T follicular helper cell (primary cell): ENCODE measurements around the gene OR13A1.
"Not testable (repeated sequence)": the region's sequence is repeated elsewhere in the genome, so short reads cannot be mapped to it uniquely, and the experiment has no call there.

Experiments
- DNase-seq: peaks from one replicate; pipeline ENCODE4 v3.0.0-alpha.2; 2020; ENCODE audit warnings: low read depth
- total RNA-seq, 2 experiments: gene quantifications; one replicate each; lab custom pipeline; 2026; lab: John Stamatoyannopoulos, UW

The OR13A1 gene, protein sequence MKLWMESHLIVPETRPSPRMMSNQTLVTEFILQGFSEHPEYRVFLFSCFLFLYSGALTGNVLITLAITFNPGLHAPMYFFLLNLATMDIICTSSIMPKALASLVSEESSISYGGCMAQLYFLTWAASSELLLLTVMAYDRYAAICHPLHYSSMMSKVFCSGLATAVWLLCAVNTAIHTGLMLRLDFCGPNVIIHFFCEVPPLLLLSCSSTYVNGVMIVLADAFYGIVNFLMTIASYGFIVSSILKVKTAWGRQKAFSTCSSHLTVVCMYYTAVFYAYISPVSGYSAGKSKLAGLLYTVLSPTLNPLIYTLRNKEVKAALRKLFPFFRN
- total RNA-seq: 0 to 0.24 reads per million in 2 experiments

DNA sequence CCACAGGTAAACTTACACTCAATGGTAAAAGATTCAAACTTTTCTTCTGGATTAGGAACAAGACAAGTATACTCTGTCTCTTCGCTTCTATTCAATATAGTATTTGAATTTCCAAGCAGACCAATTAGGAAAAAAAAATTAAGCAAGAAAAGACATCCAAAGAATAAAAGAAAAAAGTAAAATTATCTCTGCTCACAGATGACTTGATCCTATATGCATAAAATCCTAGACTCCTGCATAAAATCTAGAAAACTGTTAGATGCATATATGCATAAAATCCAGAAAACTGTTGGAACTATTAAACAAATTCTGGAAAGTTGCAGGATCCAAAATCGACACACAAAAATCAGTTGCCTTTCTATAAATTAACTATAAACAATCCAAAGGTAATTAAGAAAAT, at the start of gene OR13A1:
OR13A1 (minus strand) TSS at position 101 of the 400 bp plus-strand sequence. CDS start 11,186 bp downstream, outside the sequence.
- DNase-seq: no peak

DNA sequence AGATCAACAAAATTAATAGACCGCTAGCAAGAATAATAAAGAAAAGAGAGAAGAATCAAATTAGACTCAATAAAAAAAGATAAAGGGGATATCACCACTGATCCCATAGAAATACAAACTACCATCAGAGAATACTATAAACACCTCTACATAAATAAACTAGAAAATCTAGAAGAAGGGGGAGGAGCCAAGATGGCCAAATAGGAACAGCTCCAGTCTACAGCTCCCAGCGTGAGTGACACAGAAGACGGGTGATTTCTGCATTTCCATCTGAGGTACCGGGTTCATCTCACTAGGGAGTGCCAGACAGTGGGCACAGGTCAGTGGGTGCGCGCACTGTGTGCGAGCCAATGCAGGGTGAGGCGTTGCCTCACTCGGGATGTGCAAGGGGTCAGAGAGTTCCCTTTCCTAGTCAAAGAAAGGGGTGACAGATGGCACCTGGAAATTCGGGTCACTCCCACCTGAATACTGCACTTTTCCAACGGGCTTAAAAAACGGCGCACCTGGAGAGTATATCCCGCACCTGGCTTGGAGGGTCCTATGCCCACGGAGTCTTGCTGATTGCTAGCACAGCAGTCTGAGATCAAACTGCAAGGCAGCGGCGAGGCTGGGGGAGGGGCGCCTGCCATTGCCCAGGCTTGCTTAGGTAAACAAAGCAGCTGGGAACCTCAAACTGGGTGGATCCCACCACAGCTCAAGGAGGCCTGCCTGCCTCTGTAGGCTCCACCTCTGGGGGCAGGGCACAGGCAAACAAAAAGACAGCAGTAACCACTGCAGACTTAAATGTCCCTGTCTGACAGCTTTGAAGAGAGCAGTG, 46.8 kb upstream of the OR13A1 start:
- DNase-seq: not testable (repeated sequence)

DNA sequence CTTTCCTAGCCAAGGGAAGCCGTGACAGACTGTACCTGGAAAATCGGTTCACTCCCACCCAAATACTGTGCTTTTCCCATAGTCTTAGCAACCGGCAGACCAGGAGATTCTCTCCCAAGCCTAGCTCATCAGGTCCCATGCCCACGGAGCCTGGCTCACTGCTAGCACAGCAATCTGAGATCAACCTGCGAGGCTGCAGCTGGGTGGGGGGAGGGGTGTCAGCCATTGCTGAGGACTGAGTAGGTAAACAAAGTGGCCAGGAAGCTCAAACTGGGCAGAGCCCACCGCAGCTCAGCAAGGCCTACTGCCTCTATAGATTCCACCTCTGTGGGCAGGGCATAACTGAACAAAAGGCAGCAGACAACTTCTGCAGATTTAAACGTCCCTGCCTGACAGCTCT, 43.6 kb upstream of the OR13A1 start:
- not testable (repeated sequence) for DNase-seq

DNA sequence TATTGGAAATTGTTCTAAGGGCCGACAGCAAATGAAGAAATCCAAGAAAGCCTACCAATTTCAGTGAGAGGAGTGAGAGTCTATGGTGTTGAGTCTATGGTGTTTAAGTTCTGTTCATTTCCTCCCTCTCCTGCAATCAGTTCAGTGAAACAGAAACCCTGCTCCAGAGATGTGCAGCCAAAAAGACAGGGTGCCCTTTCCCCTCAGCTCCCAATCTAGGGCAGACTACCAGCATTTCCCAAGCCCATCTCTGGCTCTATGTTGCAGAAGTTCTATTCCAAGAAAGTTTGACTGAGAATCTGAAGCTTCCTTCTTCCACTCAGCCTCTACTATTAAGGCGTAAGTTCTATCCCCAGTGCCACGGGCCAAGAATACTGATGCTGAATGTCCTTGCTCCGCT, 40.1 kb upstream of the OR13A1 start:
- no peak for DNase-seq

DNA sequence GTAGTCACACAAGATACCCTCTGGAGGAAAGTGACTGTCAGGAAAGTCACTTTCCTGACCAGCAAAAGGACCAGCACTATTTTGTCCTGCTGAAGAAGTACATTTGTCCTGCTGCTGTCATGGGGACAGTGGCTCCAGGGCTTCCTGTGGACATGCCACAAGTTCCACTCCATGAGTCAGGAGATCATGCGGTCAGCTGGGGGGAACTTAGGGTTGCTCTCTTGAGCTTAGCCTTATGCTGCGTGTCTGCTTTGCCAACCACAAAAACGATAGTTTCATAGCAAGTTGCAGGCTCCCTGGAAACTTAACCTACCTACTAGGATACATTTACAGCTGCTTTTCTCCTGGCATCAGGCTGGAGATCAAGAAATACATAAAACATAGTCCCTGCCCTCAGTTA, 38.9 kb upstream of the OR13A1 start:
- DNase-seq: no peak

DNA sequence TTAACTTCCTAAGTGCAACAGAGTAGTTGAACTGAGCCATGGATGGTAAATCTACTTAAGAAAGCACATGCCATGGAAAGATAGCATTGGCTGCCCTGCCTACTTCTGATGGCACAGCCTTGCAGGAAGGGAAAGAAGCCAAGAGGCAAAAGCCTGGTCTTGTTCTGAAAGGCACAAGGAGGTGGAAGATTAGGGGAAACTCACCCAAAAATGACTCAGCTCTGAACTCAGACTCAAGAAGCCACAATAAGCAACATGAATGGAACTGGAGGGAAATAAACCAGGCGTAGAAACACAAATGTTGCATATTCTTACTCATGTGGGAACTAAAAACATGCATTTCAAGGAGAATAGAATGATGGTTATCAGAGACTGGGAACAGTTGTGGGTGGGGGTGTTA, 37.8 kb upstream of the OR13A1 start:
- DNase-seq: no peak

DNA sequence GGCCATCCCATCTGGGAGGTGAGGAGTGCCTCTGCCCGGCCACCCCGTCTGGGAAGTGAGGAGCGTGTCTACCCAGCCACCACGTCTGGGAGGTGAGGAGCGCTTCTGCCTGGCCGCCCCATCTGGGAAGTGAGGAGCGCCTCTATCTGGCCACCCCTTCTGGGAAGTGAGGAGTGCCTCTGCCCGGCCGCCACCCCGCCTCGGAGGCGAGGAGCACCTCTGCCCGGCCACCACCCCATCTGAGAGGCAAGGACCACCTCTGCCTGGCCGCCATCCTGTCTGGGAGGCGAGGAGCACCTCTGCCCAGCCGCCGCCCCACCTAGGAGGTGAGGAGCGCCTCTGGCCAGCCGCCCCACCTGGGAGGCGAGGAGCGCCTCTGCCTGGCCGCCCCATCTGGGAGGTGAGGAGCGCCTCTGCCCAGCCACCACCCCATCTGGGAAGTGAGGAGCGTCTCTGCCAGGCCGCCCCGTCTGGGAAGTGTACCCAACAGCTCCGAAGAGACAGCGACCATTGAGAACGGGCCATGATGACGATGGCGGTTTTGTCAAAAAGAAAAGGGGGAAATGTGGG, 32.9 kb upstream of the OR13A1 start:
- not testable (repeated sequence) for DNase-seq

DNA sequence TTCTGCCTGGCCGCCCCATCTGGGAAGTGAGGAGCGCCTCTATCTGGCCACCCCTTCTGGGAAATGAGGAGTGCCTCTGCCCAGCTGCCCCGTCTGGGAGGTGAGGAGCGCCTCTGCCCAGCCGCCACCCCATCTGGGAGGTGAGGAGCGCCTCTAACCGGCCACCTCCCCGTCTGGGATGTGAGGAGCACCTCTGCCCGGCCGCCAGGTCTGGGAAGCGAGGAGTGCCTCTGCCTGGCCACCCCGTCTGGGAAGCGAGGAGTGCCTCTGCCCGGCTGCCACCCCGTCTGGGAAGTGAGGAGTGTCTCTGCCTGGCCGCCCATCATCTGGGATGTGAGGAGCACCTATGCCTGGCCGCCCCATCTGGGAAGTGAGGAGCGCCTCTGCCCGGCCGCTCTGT, 32.1 kb upstream of the OR13A1 start:
- not testable (repeated sequence) for DNase-seq

DNA sequence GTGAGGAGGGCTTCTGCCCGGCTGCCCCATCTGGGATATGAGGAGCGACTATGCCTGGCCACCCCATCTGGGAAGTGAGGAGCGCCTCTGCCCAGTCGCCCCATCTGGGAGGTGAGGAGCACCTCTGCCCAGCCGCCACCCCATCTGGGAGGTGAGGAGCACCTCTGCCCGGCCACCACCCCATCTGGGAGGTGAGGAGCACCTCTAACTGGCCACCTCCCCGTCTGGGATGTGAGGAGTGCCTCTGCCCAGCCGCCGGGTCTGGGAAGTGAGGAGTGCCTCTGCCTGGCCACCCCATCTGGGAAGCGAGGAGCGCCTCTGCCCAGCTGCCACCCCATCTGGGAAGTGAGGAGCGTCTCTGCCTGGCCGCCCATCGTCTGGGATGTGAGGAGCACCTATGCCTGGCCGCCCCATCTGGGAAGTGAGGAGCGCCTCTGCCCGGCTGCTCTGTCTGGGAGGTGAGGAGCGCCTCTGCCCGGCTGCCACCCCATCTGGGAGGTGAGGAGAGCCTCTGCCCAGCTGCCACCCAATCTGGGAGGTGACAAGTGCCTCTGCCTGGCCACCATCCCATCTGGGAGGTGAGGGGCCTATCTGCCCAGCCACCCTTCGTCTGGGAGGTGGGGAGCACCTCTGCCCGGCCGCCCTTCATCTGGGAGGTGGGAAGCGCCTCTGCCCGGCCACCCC, 31.4 kb upstream of the OR13A1 start:
- not testable (repeated sequence) for DNase-seq

DNA sequence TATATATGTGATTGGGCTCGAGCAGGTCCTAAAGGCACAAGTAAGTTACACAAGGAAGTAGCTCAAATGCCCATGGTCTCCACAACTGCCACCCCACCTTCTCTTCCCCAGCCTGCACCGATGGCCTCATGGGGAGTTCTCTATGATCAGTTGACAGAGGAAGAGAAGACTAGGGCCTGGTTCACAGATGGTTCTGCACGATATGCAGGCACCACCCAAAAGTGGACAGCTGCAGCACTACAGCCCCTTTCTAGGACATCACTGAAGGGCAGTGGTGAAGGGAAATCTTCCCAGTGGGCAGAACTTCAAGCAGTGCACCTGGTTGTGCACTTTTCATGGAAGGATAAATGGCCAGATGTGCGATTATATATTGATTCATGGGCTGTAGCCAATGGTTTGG, 25.0 kb upstream of the OR13A1 start:
- not testable (repeated sequence) for DNase-seq

DNA sequence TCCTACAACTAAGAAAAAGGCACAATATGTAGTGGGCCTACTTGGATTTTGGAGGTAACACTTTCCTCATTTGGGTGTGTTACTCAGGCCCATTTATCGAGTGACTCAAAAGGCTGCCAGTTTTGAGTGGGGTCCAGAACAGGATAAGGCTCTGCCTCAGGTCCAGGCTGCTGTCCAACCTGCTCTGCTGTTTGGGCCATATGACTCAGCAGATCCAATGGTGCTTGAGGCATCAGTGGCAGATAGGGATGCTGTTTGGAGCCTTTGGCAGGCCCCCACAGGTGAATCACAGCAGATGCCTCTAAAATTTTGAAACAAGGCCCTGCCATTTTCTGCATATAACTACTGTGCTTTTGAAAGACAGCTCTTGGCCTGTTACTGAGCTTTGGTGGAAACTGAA, 24.5 kb upstream of the OR13A1 start:
- DNase-seq: no peak

DNA sequence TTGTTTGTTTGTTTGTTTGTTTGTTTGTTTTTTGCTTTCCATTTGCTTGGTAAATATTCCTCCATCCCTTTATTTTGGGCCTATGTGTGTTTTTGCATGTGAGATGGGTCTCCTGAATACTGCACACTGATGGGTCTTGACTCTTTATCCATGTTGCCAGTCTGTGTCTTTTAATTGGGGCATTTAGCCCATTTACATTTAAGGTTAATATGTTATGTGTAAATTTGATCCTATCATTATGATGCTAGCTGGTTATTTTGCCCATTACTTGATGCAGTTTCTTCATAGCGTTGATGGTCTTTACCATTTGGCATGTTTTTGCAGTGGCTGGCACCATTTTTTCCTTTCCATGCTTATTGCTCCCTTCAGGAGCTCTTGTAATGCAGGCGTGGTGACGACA, 16.4 kb upstream of the OR13A1 start:
- DNase-seq: not testable (repeated sequence)

DNA sequence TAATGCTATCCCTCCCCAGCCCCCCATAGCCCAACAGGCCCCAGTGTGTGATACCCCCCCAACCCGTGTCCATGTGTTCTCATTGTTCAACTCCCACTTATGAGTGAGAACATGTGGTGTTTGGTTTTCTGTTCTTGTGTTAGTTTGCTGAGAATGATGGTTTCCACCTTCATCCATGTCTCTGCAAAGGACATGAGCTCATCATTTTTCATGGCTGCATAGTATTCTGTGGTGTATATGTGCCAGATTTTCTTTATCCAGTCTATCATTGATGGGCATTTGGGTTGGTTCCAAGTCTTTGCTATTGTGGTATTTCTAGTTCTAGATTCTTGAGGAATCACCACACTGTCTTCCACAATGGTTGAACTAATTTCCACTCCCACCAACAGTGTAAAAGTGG, 11.5 kb upstream of the OR13A1 start:
- DNase-seq: not testable (repeated sequence)

DNA sequence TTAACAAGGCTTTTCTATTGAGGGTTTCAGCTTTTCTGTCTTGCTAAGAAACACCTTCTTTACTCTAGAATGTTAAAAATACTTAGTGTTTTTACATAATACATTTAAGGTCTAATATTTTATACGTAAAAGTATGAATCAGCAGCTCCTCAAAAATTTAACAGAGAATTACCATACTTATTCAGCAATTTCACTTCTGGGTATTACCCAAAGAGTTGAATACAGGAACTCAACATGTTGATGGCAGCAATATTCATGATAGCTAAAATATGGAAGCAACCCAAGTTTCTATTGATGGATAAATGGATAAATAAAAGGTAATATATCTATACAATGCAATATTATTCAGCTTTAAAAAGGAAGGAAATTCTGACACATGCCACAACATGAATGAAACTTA, 9.7 kb upstream of the OR13A1 start:
- DNase-seq: no peak

DNA sequence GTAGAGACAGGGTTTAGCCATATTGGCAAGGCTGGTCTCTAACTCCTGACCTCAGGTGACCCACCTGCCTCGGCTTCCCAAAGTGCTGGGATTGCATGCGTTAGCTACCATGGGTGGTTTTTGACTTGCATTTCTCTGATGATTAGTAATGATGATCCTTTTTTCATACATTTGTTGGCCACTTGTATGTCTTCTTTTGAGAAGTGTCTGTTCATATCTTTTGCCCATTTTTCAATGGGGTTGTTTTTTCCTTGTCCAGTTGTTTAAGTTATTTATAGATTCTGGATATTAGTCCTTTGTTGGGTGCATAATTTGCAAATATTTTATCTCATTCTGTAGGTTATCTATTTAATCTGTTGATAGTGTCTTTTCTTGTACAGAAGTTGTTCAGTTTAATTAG, 4.3 kb upstream of the OR13A1 start:
- no peak for DNase-seq

DNA sequence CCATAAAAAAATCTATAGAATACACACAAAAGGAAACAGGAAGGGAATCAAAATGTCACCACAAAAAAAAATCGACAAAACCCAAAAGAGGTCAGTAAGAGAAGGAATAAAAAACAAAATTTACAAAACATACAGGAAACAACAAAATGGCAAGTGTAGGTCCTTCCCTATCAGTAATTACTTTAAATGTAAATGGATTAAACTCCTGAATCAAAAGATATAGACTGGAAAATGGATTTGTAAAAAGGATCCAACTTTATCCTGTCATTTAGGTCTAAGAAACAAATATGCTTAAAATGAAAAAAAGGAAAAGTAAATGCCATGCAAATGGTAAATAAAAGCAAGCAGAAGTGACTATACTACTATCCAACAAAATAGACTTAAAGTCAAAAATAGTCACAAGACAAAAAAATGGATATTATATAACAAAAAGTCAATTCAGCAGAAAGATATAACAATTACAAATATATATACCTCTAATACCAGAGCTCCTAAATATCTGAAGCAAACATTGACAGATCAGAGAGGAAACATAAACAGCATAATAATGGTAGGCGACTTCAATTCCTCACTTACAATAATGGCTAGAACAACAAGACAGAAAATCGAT, 2.0 kb downstream of the OR13A1 start:
- DNase-seq: no peak

DNA sequence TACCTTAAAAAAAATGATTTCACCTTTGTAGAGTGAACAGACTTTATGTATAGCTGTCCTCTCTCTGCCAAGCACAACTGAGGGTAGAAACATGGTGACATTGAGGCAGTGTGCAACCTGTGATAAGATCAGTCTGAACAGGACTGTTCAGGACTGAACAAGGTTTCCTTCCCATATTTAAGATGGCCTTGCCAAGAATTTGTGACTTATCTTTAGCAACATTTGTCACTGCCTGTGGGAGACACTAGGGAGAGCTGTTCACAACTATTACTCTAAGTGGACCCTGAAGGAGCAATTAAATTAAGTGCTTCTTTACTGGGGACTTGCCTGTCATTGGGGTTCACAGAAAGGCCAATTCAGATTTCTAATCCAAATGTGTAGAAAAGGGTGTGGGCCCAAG, 6.7 kb downstream of the OR13A1 start:
- no peak for DNase-seq

DNA sequence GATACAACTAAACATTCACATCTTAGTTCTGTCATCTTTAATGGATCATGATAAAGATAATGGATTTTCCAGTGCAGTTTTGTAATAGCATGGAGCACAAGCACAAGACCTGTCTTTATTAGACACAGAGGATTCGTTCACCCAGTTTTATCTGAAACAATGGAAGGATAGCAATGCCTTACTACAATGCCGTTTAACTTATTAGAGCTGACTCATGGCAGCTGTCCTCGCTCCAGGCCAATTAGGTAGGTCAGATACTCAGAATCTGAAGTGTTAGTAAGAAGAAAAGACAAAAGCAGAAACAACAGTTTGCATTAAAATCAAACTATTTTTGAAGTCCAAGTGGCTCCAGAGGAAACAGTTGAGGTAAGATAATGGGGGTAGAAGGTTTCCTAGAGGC, 12.8 kb downstream of the OR13A1 start:
- no peak for DNase-seq

DNA sequence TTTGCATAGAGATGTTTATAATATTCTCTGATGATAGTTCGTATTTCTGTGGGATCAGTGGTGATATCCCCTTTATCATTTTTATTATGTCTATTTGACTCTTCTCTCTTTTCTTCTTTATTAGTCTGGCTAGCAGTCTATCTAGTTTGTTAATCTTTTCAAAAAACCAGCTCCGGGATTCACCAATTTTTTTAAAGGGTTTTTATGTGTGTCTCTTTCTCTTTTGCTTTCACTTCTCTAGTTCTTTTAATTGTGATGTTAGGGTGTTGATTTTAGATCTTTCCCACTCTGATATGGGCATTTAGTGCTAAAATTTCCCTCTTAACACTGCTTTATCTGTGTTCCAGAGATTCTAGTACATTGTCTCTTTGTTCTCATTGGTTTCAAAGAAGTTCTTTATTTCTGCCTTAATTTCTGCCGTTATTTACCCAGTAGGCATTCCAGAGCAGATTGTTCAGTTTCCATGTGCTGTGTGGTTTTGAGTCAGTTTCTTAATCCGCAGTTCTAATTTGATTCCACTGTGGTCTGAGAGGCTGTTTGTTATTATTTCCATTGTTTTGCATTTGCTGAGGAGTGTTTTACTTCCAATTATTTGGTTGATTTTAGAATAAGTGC, 17.0 kb downstream of the OR13A1 start:
- DNase-seq: not testable (repeated sequence)

DNA sequence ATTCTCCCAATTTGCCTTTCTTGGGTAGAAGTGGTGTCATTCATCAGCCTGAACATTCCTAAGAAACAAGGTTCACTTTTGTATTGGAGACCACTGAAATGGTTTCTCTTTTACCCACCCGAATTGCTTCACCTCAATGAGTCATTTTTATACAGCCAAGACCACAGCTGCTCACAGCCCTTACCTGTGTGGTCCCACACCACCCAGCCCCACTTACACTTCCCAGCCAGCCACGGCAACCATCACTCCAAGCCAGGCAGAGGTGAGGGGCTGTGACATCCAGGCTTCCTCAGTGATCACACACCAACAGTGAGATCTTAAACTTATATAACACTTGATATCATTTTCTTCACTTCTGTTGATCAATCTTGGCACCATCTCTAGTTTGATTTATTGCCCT, 20.7 kb downstream of the OR13A1 start:
- DNase-seq: no peak

DNA sequence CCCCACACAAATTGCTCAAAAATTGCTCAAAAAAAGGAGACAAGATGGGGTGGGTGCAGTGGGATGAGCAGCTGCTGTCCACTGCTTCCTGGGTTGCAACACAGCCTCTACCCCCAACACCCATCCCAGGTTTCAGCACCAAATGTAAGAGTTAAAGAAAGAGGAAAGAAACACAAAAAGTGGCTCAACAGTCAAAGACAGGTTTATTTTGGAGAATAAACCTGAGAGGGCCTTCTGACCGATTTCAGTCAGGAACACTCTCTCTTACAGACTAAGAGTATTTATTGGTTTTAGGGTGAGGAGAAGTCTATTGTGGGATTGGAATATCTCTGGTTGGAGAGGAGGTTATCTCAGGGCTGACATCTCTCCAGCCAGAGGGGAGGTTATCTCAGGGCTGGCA, 28.4 kb downstream of the OR13A1 start:
- no peak for DNase-seq
